Hematopoietic multipotent progenitor cell treated with erythropoietin and hydrocortisone succinate and interleukin-3 and kit ligand, for 8 days (in vitro differentiated cells): ENCODE results near the gene ENTPD8.

Experiments used
- DNase-seq: peaks from one replicate; pipeline ENCODE4 v3.0.0-alpha.2; 2015

ENTPD8 gene

GRCh38 chr9:137408651-137409405 lies 32.3 kb downstream of the ENTPD8 start:
- DNase-seq, result no peak

DNA sequence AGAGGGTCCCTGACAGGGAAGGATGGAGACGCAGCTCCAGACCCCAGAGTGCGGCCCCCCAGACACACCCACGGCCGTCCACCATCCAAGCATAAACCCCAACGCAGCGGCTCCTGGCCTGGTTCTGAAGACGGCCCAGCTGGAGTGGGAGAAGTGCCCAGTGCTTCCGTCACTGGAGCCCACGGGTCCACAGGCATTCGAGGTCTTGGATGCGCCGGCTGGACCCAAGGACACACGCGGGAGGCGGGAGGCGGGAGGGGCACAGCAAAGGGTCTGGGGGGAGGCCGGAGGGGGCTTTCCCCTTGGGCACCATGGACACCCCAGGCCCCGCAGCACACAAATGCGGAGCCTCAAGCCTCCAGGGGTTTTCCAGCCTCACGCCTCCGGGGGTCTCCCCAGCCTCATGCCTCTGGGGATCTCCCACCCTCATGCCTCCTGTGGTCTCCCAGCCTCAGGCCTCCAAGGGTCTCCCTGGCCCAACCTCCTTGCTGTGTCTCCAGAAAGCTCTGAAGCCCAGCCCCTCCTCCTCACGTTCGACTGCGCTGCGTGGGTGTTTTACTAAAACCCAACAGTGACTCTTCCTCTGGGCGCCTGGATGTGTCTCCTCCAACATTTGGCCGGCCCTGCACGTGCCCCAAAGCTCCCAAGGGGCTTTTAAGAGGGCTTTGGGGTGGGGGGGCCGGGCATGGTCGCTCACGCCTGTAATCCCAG lies 33.4 kb downstream of the ENTPD8 start:
- no peak for DNase-seq

DNA sequence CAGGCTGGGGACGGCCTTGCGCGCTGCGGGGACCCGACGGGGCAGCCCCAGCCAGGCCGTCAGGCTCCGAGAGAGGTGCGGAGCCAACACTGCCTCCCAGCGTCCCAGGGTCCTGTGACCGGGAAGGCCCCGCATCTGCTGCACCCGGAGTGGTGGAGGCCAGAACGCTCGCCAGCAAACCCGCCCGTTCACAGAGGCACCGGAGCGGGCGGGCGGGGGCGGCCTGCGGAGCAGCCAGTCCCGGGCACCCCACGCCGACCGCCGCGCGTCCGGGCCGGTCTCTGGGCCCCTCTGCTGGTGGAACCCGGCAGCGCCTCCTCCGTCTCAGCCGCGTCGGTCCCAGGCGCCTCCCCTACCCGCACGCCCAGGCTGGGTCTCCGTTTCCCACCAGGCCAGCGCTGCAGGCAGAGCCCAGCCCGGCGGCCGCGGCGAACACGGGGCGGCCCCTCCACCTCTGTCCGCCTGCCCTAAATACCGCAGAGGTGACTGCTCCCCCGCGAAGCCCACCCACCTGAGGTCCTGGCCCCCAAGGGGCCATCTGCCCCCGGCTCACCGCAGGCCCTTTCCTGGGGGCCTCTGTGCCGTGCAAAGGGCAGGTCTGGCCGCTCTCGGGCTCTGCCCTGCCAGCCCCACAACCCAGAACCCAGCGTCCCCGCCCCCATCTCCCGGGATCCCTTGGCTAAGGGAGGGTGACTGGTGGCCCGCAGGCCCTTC lies 34.1 kb downstream of the ENTPD8 start:
- DNase-seq, result peak; percentile 50

GRCh38 chr9:137406085-137406760 lies 34.9 kb downstream of the ENTPD8 start:
- DNase-seq, result peak; percentile 50

DNA sequence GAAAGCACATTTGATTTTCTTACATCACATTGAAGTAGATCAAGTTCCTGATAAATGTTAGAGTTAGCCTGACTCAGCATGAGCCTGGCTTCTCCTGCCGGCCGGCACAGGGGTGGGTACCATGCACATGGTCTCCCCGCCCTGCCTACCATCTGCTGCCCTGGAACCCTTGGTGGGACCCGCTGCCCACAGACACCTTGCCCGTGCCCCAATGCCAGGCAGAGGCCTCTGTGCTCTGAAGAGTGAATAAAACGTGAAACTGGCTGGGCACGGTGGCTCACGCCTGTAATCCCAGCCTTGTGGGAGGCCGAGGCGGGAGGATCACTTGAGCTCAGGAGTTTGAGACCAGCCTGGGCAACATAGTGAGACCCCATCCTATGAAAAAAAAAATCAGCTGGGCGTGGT lies 35.5 kb downstream of the ENTPD8 start:
- peak; percentile 41 for DNase-seq

- no peak for DNase-seq
Measured at GRCh38 chr9:137404961-137405567, 36.1 kb downstream of the ENTPD8 start.

DNA sequence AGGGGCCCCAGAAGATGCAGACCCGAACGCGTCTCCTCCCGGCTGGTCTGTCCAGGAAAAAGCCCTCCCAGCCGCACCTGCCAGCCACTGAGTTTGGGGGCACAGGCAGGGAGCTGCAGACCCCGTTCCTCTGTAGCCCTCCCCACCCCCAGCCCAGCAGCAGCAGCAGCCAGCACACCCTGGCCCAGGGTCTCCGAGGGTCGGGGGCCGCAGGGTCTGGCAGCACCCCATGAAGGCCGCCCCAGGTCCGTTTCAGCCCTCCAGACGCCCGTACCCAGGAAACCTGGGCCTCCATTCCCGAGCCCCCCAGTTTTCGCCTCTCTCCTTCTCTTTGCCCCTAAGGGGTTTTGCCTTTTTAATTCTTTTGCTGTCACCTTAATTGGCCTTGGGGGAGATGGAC lies 37.9 kb downstream of the ENTPD8 start:
- DNase-seq, result no peak

GRCh38 chr9:137402746-137403145 lies 38.4 kb downstream of the ENTPD8 start:
- DNase-seq, result peak; percentile 13

- no peak for DNase-seq
Measured at GRCh38 chr9:137398561-137399468, 42.3 kb downstream of the ENTPD8 start.

GRCh38 chr9:137397675-137398423 lies 43.3 kb downstream of the ENTPD8 start:
- DNase-seq, result no peak

DNA sequence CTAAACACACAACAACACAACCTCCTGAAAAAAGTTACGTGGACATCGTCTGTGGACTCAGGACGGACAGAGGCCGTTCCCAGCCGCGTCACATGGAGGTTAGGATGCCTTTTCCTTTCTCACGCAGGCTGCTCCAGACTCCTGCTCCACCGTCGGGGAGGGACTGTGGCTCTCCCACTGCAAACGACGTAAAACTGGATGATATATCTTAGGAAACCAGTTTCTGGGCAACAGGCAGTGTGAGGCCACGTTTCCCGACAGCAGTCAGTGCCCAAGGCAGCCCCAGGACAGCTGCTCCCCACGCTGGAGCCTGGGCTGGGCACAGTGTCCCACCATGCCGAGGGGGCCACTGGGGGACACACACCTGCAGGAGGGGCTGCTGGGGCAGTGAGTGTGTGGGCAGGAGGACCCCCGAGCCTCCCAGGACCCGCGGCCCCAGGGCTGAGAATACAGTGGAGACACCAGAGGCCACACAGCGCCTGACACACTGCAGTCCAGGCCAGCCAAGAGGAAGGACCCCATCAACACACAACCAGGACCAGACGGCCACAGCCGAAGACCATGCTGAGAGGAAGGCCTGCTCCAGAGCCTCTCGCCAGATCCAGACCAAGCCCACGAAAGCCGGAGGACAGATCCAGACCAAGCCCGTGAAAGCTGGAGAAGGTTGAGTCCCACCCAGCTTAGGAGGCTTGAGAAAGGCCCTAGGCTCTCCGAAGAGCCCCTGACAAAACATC lies 44.4 kb downstream of the ENTPD8 start:
- no peak for DNase-seq

GRCh38 chr9:137396227-137396626 lies 44.9 kb downstream of the ENTPD8 start:
- no peak for DNase-seq

GRCh38 chr9:137395666-137396010 lies 45.5 kb downstream of the ENTPD8 start:
- DNase-seq, result no peak

GRCh38 chr9:137394866-137395665 lies 46.1 kb downstream of the ENTPD8 start:
- no peak for DNase-seq

DNA sequence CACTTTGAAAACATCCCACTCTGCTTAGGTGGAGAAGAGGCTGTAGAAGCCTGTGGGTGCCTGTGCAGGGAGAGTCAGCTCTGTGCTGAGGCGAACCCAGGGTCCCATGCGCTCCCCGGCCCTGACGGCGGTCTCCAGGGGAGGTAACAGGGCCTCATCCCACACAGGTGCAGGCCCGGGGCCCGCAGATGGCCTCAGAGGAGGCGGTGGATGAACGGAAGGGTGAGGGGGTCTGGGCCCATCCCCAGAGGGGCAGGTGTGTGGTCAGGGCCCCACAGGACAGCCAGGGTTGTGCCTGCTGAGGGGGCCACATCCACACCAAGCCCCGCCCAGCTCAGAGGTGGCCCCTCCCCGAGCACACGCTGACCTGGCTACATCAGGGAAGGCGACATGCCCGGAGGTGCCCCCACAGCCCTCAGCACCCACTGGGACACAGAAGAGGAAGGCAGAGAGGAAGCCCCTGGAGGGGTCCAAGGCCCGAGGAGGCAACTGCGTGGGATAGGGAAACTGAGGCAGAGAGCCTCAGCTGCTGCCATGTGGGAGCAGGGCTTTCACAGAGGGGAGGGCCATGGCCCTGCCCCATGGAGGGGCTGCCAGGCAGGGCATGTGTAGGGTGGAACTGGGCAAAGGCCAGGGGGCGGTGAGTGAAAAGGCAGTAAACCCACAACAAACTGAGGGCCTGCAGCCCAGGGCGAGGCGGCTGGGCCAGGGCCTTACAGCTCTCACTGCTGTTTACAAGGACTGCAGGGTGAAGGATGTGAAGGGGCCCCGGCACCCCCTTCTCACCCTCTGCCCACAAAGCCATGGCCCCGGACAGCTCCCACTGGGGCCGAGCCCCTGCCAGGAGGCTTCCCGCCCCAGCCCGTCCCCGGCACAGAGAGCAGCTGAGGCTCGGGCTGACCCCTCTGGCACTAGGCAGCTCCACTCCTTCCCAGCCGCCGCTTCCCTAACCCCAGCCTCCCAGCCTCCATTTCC lies 47.7 kb downstream of the ENTPD8 start:
- DNase-seq, result no peak

DNA sequence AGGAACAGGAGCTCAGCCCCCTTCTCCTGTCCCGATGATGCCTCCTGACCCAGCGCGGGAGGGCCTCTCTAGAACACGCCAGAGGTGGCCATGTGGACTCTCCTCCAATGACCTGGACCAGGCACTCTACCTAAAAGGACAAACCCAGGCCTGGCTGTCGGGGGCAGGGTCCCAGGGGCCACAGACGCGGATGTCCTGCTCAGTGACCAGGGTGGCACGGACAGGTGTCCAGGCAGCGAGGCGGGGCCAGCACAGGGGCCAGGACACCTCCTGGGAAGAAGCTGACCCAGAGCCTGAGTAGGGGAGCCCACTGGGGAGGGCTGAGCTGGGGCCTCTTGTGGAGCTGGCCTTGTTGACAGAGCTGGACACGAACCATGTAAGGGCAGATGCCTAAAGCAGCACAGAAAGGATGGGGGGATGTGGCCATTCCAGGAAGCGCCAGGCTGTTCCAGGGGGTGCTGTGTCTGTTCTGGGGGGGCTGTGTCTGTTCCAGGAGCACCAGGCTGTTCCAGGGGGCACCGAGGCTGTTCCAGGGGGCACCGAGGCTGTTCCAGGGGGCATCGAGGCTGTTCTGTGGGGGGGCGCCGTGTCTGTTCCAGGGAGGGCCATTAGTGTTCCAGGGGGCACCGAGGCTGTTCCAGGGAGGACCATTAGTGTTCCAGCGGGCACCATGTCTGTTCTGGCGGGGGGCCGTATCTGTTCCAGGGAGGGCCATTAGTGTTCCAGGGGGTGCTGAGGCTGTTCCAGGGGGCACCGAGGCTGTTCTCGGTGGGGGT lies 48.7 kb downstream of the ENTPD8 start:
- DNase-seq, result no peak

DNA sequence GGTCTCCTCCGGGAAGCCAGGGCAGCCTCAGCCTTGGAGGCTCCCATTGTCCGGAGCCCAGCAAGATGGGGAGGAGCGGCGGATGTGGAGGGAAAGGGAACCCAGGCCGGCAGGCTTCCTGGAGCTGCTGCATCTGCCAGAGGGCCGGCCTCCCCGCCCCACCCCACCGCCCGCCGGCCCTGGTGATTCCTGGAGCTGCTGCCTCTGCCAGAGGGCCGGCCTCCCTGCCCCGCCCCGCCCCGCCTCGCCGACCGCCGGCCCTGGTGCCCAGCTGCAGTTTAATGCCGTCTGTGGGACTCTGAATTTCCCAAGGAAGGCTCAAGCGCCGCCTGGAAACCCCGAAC lies 49.8 kb downstream of the ENTPD8 start:
- no peak for DNase-seq
